Stimulated activated naive CD8-positive, alpha-beta T cell treated with anti-CD3 and anti-CD28 coated beads, Interleukin-15, Interleukin-2, amounts not matched to agents 100 U/mL and 50 U/mL, for 24 hours (primary cell): ENCODE data around the gene GAS5.
A peak's percentile ranks its signal among the peaks of the same experiment; 100 is the strongest.
"Not testable (repeated sequence)": the region's sequence is repeated elsewhere in the genome, so short reads cannot be mapped to it uniquely, and the experiment has no call there.

Source experiments
- ATAC-seq: fragments of 150-1000 bp; cut with Tn5 transposase; one replicate; pipeline ENCODE4 v1.10.0; 2021
- DNase-seq: peaks from one replicate; pipeline ENCODE4 v3.0.0; 2021

GAS5 gene

DNA sequence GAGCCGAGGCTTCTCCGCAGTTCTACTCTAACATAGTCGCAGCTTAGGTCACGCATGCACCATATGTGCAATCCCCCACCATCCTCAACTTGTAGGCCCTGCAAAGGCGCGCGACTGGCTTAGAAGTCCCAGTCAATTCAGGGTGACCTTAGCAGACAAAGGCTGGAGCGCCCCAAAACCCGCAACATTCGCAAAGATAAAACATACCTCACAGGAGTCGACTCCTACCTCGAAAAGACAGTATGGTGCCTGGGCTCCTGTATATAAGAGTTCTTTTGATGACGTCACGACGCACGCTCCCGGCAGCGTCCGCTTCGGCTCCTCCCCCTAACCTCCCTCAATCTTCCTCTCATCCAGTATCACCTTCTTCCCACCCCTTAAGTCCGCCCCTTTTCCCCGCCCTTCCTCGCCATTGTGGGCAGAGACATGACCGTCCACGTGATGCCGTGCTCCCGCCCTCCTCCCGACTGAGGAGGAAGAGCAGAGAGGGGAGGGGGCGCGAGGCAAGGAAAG, at the start of gene GAS5:
Gene GAS5 (minus strand): TSS at position 237 of the 513 bp plus-strand sequence.
- peak; percentile 85 for ATAC-seq
- peak; percentile 99 for DNase-seq

DNA sequence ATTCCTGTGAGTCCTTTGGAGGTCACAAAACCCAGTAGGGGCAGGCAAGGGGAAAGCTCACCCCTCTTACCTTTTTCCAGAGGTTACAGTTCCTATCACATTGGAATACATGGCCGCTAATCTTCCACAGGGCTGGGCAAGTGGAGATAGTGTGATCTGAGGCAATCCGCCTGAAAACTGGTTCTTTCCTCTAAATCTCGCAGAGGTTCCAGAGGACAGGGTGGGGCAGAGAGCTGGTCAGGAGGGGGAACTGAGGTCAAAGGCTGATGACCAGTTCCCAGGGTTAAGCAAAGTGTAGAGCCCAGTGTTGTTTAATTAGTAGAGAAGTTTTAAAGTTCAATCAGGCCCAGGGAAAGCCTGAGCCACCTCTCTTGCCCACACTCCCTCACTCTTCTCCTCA, 49.4 kb upstream of the GAS5 start, which contains the start of gene SERPINC1:
Gene SERPINC1 (minus strand): TSS at position 179 of the 400 bp plus-strand sequence. CDS start 68 bp downstream, at position 111.
- DNase-seq, result no peak
- ATAC-seq, result no peak

DNA sequence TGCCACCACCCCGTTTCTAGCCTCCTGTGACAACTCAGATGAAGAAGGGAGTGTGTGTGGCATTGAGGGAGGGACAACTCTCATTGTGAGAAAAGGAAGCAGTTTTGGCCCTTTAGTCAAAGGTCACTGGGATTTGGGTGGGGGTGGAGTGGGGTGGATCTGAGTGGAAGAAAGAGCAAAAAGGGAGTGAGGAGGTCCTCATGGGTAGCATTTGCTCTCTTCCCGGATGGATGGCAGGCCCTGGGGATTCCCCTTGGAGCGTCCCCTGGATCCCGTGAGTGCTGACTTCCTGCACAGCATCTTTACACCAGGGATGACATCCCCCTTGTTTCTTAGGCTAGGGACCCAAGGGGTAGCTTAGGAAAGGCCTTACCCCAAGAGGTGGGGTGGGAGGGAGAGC, 48.9 kb upstream of the GAS5 start:
- DNase-seq, result no peak
- no peak for ATAC-seq

DNA sequence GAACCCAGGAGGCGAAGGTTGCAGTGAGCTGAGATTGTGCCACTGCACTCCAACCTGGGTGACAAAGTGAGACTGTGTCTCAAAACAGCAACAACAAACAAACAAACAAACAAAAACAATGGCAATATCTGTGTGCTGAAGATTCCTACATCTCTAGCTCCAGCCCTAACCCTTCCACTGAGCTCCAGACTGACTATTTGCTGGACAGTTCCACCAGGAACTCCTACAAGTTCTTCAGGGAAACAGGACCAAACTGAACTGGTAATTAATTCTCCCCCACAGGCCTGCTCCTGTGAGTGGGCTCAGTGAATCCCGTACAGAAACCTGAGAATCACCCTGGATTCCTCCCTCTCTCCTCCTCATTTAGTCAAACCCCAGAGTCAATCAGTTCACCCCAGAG, 47.8 kb upstream of the GAS5 start:
- DNase-seq (no peak), ATAC-seq (no peak)

DNA sequence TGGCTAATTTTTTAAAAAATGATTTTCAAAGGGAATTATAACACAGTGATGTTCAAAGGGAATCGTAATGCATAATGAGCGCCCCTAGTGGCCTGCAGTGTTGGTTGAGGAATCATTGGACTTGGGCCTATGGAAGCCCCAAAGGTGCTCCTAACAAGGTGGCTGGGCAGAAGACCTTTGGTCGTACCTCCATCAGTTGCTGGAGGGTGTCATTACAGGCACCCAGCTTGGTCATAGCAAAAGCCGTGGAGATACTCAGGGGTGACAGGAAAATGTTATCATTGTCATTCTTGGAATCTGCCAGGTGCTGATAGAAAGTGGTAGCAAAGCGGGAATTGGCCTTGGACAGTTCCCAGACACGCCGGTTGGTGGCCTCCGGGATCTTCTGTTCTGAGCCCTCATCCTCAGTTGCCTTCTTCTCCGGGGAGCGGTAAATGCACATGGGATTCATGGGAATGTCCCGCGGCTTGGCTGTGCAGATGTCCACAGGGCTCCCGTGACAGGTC, 46.6 kb upstream of the GAS5 start:
- ATAC-seq, result no peak

DNA sequence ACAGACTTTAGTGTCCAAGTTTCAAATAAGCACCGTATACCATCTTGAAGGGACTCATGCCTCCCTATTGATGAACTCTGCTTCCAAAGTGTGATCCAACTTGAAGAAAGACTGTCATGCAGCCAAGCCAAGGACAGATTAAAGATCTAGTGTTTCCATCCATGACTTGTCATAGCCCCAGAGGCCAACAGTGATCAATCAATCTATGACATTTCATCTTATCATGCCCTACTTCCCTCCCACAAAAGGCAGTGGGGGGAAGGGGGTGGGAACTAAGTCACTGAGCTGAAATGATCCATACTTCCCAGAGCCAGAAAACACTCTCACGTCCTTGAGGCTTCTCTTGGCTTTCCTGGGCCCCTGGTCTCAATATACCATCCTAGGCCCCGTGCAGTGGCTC, 45.3 kb upstream of the GAS5 start:
- ATAC-seq, result no peak
- DNase-seq, result no peak

More for the DNA sequence above, 46.6 kb upstream of the GAS5 start:
- peak; percentile 36 for DNase-seq

DNA sequence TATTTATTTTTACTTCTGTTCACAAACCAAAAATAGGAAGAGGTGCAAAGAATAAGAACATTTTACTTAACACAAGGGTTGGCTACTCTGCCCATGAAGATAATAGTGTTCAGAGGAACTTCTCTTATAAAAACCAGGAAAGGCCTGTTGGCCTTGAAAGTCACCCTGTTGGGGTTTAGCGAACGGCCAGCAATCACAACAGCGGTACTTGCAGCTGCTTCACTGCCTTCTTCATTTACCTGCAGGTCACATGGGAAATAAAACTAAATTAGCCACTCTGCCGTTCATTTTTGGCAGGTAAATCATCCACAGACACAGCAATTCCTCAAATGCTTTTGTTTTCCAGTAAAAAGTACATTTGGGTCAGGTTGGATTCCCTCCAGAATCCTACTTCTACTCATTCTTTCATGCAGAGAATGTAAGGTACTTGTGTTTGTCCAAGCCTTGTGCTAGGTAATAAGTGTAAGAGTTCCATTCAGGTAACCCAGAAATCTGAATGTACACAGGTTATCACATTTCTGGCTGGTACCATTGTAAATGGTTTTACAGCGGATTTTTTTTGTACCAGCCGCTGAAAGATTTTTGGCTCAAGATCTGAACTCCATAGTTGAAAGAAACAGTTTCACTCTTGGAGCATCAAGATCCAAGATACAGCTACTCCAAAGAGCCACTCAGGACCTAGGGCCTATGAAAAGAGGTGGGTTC, 36.2 kb upstream of the GAS5 start:
- ATAC-seq, result no peak
- no peak for DNase-seq

DNA sequence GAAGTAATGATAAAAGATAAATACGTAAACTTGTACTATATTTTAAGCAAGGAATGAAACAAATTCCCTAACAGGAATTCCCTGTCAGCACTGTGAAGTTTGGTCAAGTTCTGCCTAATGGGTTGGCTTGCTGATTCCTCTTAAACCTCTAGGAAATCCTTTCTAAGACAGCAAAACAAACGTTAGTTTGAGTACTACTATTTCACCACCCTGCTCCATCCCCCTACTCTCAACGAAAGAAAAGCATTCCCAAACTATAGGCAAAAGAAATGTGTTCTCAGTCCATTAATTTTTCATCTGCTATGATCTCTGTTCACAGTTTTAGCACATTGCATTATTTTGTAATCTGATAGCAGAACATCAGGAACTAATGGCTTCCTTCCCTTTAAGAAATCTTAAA, 33.2 kb upstream of the GAS5 start:
- no peak for ATAC-seq

DNA sequence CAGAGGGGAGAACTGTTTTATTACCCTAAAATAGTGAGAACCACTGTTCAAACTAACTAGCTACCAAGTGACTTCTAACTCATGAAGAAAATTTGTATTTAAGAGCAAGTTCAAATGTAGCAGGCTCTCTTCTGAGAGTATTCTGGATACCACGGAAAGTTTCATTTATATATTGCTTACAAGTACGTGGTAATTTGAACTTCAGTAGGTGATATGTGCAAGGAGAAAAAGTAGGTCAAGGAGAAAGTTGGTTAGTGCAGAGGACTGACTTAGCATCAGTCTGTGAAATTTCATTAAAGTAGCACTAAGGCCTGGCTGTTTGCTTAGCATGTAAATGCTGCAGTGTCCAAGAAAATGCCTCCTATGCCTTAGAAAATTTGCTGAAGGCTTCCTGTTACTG, 32.6 kb upstream of the GAS5 start:
- no peak for ATAC-seq
- no peak for DNase-seq

More for the DNA sequence above, 33.2 kb upstream of the GAS5 start:
- DNase-seq, result no peak

DNA sequence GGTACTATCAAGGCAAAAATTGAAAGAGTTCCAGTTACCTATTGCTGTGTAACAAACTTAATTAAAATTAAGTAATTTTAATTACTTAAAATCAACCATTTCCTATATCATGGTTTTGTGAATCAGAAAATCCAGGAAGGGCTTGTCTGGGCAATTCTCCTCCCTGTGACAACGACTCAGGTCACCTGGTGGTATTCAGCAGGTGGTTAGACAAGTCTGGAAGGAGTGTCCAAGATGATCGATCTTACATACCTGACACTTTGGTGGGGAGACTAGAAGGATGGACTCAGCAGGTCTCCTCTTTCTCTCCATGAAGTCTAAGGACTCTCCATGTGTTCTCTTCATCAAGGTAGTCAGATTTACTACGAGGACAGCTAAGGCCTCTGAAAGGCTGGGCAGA, 26.4 kb upstream of the GAS5 start:
- DNase-seq (no peak), ATAC-seq (no peak)

DNA sequence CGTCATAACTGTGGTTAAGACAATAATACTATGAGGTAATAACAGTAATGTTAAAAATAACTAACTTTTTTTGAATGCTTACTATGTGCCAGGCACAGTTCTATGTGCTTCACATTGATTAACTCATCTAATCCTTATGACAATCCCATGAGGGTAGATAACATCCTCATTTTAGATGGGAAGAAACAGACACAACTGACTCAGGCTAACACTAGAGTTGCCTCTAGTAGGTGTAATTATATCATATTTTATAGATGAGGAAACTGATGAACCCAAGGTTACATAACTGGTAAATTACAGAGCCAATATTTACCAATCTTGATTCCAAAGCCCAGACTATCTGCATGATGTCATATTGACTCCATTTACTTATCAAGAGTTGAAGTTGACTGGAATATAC, 25.8 kb upstream of the GAS5 start:
- no peak for DNase-seq
- no peak for ATAC-seq

DNA sequence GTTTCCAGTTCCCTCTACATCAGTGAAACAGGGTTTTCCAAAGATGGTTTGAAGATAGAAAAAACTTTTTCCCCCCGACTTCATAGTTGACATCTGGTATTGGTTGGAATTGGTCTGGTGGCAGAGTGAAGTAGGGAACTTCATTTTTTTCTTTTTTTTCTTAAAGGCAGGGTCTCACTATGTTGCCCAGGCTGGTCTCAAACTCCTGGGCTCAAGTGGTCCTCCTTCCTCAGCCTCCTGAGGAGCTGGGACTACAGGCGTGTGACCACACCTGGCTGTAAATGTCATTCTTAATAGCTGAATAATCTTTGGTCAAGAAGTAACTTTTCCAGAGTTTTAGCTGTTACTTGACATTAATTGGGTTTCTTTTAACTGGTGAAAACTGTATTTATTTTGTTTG, 22.1 kb upstream of the GAS5 start:
- DNase-seq, result no peak
- no peak for ATAC-seq

DNA sequence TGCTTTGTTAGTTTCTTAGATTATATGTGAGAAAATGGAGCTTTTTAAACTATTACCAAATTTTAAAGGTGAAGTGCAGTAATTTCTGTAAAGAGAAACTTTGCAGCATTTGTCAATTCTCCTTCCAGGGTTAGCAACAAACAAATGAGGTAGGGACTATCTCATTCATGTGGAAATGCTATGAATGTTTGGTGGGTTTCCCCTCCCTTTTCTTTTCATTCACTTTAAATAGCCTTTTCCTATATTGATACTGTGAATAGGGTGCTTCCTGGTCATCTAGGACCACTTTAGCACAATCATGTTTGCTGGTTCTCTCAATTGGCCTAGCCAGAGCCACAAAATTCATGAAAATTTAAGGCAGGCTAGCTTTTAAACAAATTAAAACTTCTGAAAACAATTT, 21.0 kb upstream of the GAS5 start:
- ATAC-seq (no peak), DNase-seq (no peak)

DNA sequence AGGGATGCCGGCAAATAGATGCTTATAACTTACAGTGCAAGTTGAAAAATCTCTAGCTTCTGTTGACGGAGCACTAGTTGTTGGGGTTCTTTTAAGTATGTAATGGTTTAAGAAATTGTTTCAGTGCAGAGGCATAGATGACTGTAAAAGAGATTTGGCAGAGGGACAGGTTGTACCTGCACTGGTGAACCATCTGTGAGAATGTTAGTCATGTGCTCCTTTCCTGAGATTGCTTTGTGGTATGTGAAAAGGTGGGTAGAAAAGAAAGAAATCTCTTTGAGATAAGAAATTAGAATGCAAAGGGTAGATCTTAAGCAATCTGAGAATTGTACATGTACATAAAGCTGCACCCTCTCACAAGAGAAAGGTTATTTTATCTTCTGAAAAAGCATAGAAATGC, 19.8 kb upstream of the GAS5 start:
- DNase-seq (no peak), ATAC-seq (no peak)

DNA sequence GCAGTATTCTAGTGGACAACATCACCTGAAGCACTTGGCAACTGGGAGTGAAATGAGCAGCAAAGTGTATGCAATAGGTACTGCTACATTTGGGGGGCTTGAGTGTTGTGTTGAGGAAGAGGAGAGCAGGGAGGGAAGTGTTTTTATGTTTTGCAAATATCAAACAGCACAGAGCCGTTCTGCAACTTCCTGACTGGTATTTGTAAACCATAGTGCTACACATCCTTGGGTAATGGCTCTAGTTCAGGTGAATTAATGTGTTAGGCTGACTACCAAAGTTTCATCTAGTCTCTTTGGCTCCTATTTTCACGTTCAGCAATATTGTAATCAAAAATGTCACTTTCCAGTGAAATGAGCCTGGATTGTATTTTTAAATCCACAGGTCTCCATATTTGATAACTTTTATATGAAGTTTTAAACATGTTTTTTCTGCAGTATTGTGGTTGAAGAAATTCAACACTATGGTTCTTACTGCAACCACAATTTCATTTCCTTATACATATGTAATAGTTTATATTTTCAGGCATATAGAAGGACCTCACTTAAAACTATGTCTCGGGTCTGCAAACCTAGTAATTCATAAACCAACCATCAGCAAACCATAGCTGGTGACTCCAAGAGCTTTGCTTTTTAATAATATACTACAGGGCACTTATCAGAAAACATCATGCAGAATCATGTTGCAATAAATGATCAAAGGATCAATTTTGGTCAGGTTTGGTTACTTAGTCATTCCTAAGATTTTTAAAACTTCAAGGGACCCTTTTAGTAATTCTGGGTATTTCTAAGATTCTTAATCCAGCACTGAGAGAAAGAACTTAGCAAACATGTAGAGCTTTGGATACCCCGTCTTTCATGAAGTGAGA, 19.2 kb upstream of the GAS5 start:
- DNase-seq, result no peak
- ATAC-seq, result no peak

DNA sequence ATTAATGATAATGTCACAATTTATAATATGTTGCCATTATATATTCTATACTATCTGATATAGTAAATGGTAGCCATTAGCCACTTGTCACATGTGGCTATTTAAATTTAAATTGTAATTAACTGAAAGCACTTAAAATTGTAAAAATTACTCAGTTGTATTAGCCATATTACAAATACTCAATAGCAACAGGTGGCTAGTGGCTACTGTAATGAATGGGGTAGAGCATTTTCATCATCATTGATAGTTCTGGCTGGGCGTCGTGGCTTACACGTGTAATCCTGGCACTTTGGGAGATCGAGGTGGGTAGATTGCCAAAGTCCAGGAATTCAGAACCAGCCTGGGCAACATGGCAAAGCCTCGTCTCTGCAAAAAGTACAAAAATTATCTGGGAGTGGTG, 16.9 kb upstream of the GAS5 start:
- DNase-seq (no peak), ATAC-seq (no peak)

DNA sequence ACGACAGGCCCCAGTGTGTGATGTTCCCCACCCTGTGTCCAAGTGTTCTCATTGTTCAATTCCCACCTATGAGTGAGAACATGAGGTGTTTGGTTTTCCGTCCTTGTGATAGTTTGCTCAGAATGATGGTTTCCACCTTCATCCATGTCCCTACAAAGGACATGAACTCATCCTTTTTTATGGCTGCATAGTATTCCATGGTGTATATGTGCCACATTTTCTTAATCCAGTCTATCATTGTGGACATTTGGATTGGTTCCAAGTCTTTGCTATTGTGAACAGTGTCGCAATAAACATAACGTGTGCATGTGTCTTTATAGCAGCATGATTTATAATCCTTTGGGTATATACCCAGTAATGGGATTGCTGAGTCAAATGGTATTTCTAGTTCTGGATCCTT, 13.3 kb upstream of the GAS5 start:
- DNase-seq, ATAC-seq: not testable (repeated sequence)

DNA sequence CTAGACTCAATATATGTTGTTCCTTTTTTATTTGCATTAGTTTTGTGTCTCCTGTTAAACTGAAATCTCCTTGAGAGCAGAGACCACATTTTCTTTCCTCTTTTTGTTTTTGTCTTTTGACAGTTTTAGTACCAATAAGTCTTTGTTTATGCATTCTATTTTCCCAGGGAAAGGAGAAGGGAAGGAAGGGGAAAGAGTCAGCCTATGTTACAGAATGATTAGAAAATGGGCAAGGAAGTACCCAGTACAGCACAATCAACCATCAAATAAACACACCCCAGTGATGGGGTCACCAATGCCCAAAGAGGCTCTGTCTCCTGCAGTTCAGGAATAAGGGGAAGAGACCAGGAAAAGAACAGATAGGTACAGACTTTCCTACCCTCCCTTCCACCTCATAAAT, 10.5 kb upstream of the GAS5 start:
- ATAC-seq (no peak), DNase-seq (no peak)

DNA sequence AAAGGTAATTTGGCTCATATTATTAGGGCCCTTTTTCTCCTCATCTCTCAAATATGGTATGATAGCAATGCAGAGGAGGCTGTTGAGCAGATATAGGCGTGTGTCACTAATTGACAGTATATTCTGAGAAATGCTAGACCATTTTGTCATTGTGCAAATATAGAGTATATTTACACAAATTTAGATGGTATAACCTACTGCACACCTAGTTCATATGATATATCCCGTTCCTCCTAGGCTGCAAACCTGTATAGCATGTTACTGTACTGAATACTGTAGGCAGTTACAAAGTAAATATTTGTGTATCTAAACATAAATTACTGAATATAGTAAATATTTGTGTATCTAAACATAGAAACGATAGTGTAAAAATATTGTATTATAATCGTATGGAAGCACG, 8.9 kb upstream of the GAS5 start:
- no peak for ATAC-seq

DNA sequence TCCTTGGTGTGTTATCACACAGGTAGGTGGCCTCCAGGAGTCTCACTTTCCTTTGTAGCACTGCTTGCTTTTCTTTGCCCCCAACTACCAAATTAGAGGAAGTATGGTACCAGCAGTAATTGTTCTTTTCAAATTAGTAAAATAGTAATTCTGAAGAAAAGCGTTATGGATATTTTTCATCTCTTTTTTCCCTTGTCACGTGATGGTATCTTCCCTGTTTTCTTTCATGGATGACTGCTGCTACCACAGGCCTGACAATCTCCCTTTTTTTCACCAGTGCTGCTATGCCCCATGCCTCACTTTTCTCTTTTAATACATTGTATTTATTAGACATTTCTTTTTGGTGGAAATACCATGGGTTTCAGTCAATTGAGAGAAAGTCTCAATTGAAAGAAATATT, 3.7 kb upstream of the GAS5 start:
- DNase-seq, result no peak
- ATAC-seq, result no peak

More for the DNA sequence above, 8.9 kb upstream of the GAS5 start:
- no peak for DNase-seq

DNA sequence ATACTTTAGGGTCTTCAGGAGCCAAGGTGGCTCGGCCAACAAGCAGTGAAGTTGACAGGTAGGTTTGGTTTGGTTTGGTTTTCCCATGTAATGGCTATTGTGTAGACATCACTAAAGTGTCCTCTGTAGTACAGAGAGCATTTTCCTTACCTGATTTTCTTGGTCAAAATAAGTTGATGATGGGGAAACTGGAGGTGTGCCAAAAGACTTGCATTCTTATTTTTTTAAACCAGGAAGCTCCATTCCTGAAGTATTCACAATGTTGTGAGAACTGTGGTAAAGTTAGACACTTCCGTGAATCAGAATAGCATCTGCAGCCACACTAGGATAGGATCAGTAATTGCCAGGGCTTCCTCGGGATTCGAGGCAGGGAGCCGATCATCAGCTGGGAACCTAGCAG, 3.3 kb upstream of the GAS5 start:
- no peak for ATAC-seq

DNA sequence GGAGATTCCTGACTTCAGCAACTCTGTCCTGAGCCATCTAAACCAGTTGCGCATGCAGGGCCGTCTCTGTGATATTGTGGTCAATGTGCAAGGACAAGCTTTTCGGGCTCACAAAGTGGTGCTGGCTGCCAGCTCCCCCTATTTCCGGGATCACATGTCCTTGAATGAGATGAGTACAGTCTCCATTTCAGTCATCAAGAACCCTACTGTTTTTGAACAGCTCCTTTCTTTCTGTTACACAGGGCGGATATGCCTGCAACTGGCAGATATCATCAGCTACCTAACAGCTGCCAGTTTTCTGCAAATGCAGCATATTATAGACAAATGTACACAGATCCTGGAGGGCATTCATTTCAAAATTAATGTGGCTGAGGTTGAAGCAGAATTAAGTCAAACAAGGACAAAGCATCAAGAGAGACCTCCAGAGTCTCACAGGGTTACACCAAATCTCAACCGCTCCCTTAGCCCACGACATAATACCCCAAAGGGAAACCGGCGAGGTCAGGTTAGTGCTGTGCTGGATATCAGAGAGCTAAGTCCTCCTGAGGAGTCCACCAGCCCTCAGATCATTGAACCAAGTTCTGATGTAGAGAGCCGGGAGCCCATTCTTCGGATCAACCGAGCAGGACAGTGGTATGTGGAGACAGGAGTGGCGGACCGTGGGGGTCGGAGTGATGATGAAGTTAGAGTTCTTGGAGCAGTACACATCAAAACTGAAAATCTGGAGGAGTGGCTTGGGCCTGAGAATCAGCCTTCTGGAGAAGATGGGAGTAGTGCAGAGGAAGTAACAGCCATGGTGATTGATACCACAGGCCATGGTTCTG, 2.7 kb upstream of the GAS5 start:
- DNase-seq (peak; percentile 33), ATAC-seq (no peak)

More for the DNA sequence above, 3.3 kb upstream of the GAS5 start:
- DNase-seq, result no peak
